A673 (cell line): ENCODE measurements around the gene NDUFS1.

Experiments used
- EZH2 ChIP-seq: fragments of 200-600 bp; sonication (generic); IDR thresholded peaks from 2 replicates; pipeline ENCODE4 v1.6.1; 2017; ENCODE audit warnings: borderline replicate concordance, low read depth, mild to moderate bottlenecking, mixed read lengths, antibody characterized with exemption, low read length; ENCODE audit not compliant: poor library complexity, severe bottlenecking
- TF ChIP-seq, protein P1 (sequence below): fragments of 300-800, 200-600 bp; sonication (generic); conservative IDR thresholded peaks from 2 replicates; pipeline ENCODE4 v1.5.1; 2017; ENCODE audit warnings: low read depth, mild to moderate bottlenecking, antibody characterized with exemption, low read length, moderate library complexity, mixed read lengths

- TF ChIP-seq, protein P1, sequence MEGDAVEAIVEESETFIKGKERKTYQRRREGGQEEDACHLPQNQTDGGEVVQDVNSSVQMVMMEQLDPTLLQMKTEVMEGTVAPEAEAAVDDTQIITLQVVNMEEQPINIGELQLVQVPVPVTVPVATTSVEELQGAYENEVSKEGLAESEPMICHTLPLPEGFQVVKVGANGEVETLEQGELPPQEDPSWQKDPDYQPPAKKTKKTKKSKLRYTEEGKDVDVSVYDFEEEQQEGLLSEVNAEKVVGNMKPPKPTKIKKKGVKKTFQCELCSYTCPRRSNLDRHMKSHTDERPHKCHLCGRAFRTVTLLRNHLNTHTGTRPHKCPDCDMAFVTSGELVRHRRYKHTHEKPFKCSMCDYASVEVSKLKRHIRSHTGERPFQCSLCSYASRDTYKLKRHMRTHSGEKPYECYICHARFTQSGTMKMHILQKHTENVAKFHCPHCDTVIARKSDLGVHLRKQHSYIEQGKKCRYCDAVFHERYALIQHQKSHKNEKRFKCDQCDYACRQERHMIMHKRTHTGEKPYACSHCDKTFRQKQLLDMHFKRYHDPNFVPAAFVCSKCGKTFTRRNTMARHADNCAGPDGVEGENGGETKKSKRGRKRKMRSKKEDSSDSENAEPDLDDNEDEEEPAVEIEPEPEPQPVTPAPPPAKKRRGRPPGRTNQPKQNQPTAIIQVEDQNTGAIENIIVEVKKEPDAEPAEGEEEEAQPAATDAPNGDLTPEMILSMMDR = no peak
- TF ChIP-seq EZH2 = no peak
Observed at GRCh38 chr2:206084870-206085741, 74.1 kb downstream of the NDUFS1 start.
